H1 (cell line): ENCODE results near the gene GULP1. TPM values are rescaled to one million over a fixed set of nuclear protein-coding genes. Genes with fewer than 3 reads are reported as not detected.

ENCODE experiments used
- ASH2L ChIP-seq: fragments of 200-600, 300-600 bp; sonication (generic); IDR thresholded peaks from one replicate; pipeline ENCODE4 v1.7.1; 2017; ENCODE audit warnings: low read length
- ATF3 ChIP-seq: IDR thresholded peaks from 2 replicates; pipeline ENCODE4 v1.6.1; 2011; ENCODE audit warnings: low read depth, mild to moderate bottlenecking, low read length; ENCODE audit not compliant: insufficient read depth
- CHD2 ChIP-seq: IDR thresholded peaks from 2 replicates; pipeline ENCODE4 v1.6.1; 2012; ENCODE audit warnings: low read length, improper control_type of control experiment
- CHD7 ChIP-seq: fragments of 300-600 bp; sonication (generic); IDR thresholded peaks from 2 replicates; pipeline ENCODE4 v1.7.1; 2012; ENCODE audit warnings: low read length, moderate library complexity, mild to moderate bottlenecking, inconsistent platforms; ENCODE audit not compliant: insufficient replicate concordance
- CTBP2 ChIP-seq: IDR thresholded peaks from 2 replicates; pipeline ENCODE4 v1.7.0; 2011; ENCODE audit warnings: borderline replicate concordance, mild to moderate bottlenecking, moderate library complexity, mixed read lengths, low read length; ENCODE audit not compliant: insufficient read depth, insufficient read length
- EZH2 ChIP-seq: fragments of 200-600 bp; sonication (generic); IDR thresholded peaks from 2 replicates; pipeline ENCODE4 v1.7.1; 2012; ENCODE audit warnings: low read depth, mild to moderate bottlenecking, moderate library complexity, low read length, inconsistent platforms; ENCODE audit not compliant: severe bottlenecking
- POLR2AphosphoS5 ChIP-seq: IDR thresholded peaks from 2 replicates; pipeline ENCODE4 v1.6.1; 2011; ENCODE audit warnings: low read depth, low read length
- SP1 ChIP-seq: IDR thresholded peaks from 2 replicates; pipeline ENCODE4 v1.6.1; 2011; ENCODE audit warnings: low read depth, low read length
- TAF7 ChIP-seq: optimal IDR thresholded peaks from 2 replicates; pipeline ENCODE3; 2011; ENCODE audit warnings: low read depth, mild to moderate bottlenecking, inconsistent platforms, low read length, moderate library complexity, borderline replicate concordance
- USF2 ChIP-seq: IDR thresholded peaks from 2 replicates; pipeline ENCODE4 v1.6.1; 2011; ENCODE audit warnings: low read length, improper control_type of control experiment
- polyA plus RNA-seq, 7 experiments: library from polyadenylated mRNA; depleted of rRNA in 3 of 7; stranded (reverse) in 5 of 7; unstranded in 2 of 7; fragments of >200 nt in 5 of 7; fragments of 200-250 nt in 2 of 7; gene quantifications; 1 replicate in 5 of 7; 2 replicates in 1 of 7; 4 replicates in 1 of 7; pipeline versions ENCODE4 v1.2.1 to v1.2.3, GENCODE V29; 2011 to 2013; ENCODE audit warnings: missing spikeins in 2 of 7, mixed read lengths in 2 of 7
- total RNA-seq: library from RNA; stranded (reverse); fragmentation: NEBNext Ultra II Directional; extraction: Animal tissue kit (Norgen Biotek cat#: 25700); gene quantifications from 2 replicates; pipeline ENCODE4 v1.2.1, GENCODE V29; 2021

GULP1 gene
- total and polyA plus RNA-seq, 2 of the 8 experiments (the other 6 are each of a cell fraction or from before 2014, with no cell fraction given), result 69.7 to 139 TPM

GRCh38 chr2:188308483-188308882 is 16.8 kb downstream of the GULP1 start (continued):
- TF ChIP-seq CHD7 (no peak), ATF3 (no peak), CTBP2 (no peak), ASH2L (no peak), TAF7 (no peak), POLR2AphosphoS5 (no peak), SP1 (no peak), CHD2 (no peak), USF2 (no peak), EZH2 (no peak)
